Effector memory CD4-positive, alpha-beta T cell (primary cell): Measurements from ENCODE around the gene SLC7A10.

Experiments used
- DNase-seq, 3 donors: peaks; one replicate each; pipeline ENCODE4 v3.0.0-alpha.2; 2020
- H3K27ac ChIP-seq: 2 replicates; pipeline ENCODE4 v1.7.0; 2013; ENCODE audit warnings: mild to moderate bottlenecking, low read length, moderate library complexity; ENCODE audit not compliant: insufficient read depth, poor library complexity, severe bottlenecking
- H3K27me3 ChIP-seq: replicated peaks from 2 replicates; pipeline ENCODE4 v1.7.0; 2013; ENCODE audit warnings: mild to moderate bottlenecking, low read length; ENCODE audit not compliant: insufficient read depth, control insufficient read depth, poor library complexity, severe bottlenecking
- H3K36me3 ChIP-seq: 2 replicates; pipeline ENCODE4 v1.7.0; 2013; ENCODE audit warnings: mild to moderate bottlenecking, low read length, moderate library complexity; ENCODE audit not compliant: control insufficient read depth, insufficient read depth
- H3K4me1 ChIP-seq: 2 replicates; pipeline ENCODE4 v1.7.0; 2013; ENCODE audit warnings: low read length, mild to moderate bottlenecking; ENCODE audit not compliant: control insufficient read depth, insufficient read depth, poor library complexity, severe bottlenecking
- H3K4me3 ChIP-seq: 2 replicates; pipeline ENCODE4 v1.7.0; 2013; ENCODE audit warnings: low read length, low read depth, mild to moderate bottlenecking; ENCODE audit not compliant: insufficient read depth, poor library complexity, severe bottlenecking
- H3K9me3 ChIP-seq: 2 replicates; pipeline ENCODE4 v1.7.0; 2013; ENCODE audit warnings: mild to moderate bottlenecking, low read length, moderate library complexity; ENCODE audit not compliant: control insufficient read depth

SLC7A10 gene

DNA sequence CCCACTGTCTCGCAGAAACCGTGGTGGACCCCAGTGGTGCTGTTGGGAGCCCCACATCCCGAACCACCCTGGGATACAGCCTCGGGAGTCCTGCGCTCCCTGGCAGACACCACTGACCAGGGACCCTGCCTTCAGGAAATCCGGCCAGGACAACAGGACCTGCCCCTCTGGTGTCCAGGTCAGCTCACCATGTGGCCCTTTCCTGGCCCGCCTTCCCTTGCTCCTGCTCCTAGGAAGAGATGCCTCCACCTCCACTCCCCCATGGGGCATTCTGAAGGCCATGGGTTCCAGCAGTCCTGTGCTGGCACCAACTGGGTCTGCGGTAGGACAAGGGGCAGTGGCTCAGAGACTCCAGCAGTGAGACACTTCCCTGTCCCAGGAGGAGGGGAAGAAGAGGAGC is 22.5 kb upstream of the SLC7A10 start:
- no peak overlapping the region for H3K4me3 ChIP-seq
- no peaks in the 10 kb centered on the region for H3K4me1 ChIP-seq
- no peak for DNase-seq
- no peaks in the 10 kb centered on the region for H3K27me3 ChIP-seq
- H3K27ac ChIP-seq, result no peak overlapping the region
- H3K9me3 ChIP-seq, result no peaks in the 10 kb centered on the region
- no peaks in the 10 kb centered on the region for H3K36me3 ChIP-seq

DNA sequence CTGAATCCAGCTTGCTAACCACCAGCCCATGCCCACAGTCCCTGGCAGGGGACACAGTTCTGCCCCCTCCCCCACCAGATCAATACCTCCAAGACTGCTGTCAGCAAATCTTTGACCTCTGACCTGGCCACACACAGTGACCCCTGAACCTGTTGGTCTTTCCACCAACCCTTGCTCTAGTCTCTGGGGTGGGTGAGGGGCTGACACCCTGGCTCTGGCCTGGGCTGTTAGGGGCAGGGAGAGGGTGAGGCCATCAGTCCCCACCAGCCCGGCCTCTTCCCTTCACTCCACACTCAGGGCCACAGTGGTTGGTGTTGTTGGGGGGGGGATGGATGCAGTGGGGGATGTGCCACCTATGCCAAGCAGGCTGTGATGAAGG is 21.8 kb upstream of the SLC7A10 start:
- no peak for DNase-seq
- Histone ChIP-seq H3K4me1 (no peaks in the 10 kb centered on the region), H3K36me3 (no peaks in the 10 kb centered on the region), H3K4me3 (no peak overlapping the region), H3K27me3 (no peaks in the 10 kb centered on the region), H3K27ac (no peak overlapping the region), H3K9me3 (no peaks in the 10 kb centered on the region)

DNA sequence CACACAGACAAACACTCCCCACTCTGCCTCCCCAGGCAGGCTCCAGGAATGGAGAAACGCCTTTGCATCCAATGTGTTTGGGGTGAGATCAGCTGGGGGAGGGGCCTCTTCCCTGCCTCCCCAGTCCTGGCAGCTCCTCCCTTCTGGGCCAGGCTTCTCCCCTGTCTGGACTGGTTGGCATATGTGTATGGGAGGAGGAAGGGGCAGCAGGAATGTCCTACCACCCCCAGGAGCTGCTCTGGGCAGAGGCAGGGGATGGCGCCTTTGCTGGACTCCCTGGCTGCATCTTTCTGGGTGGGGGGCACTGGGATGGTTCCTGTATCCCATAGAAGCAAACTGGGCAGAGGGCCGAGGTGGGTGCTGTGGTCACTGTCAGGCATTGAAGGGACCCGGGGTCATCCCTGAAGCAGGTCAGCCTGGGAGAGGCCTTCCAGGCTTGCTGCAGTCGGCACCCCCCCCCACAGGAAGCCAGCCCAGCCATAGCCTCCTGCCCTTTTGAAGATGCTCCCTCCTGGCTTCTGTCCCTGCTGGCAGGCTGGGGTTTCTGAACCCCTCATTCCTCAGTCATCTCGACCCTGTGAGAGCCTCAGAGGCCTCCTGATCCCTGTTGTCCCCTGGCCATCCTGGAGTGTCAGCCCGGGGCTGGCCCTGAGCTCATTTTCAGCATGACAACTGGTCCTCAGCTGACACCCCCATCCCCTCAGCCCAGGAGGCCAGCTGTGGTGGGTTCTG is 21.2 kb upstream of the SLC7A10 start:
- no peaks in the 10 kb centered on the region for H3K36me3 ChIP-seq

DNA sequence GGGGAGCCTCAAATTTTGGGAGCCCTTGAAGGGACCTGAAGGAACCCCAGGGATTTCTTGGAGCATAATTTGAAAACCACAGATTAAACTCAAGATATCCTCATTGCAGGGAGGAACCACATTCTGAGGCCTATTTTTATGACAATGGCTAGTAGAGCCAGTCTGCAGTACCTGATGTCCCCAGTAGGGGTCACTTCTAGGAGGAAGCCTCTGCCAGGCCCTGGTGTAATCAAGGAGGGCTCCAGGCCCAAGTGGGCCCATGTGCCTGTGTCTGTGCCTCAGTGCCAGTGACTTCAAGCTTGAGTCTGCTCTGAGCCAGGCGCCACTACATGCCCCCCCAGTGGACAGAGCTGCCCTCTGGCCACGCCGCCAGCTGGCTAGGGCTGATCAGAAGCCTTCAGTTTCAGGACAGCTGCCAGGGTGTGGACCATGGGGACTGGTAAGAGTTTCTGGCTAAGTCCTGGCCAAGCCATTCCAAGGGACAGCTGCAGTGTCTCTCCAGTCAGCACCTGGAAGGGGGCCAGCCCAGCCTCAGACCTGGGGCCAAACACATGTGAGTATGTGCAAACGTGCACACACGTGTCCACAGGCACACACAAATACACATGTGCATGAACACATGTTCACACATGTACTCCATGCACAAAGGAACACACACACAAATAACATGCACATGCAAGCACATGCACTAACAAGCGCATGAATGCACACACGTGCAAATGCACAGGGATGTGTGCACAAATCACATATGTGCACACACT is 20.5 kb upstream of the SLC7A10 start:
- no peak for DNase-seq
- Histone ChIP-seq H3K4me3 (no peak overlapping the region), H3K36me3 (no peaks in the 10 kb centered on the region), H3K4me1 (peaks cover 4% of the 10 kb centered on the region), H3K9me3 (no peaks in the 10 kb centered on the region), H3K27me3 (no peaks in the 10 kb centered on the region), H3K27ac (no peak overlapping the region)

More for the DNA sequence above, 21.2 kb upstream of the SLC7A10 start:
- no peak for DNase-seq
- H3K27me3 ChIP-seq, result no peaks in the 10 kb centered on the region
- H3K4me1 ChIP-seq, result no peaks in the 10 kb centered on the region
- H3K4me3 ChIP-seq, result no peak overlapping the region
- H3K27ac ChIP-seq, result no peak overlapping the region
- H3K9me3 ChIP-seq, result no peaks in the 10 kb centered on the region

DNA sequence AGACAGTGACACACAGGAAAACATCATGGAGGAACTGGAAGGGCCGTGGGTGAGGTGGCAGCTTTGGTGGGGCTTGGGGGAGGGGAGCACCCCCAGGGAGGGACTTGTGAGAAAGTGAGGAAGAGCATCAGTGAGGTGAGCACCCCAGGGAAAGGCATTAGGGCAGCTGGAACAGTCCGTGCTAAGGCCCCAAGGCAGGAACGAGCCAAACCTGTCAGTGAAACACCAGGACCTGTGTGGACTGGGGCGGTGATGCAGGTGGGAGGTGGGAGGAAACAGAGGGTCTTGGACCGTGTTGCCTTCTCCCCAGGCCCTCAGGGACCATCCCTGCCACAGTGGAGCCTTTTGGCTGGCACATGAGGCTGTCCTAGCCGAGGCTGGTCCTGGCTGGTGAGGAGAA is 17.3 kb upstream of the SLC7A10 start:
- DNase-seq, result no peak
- Histone ChIP-seq H3K4me3 (no peak overlapping the region), H3K27ac (no peak overlapping the region), H3K27me3 (no peaks in the 10 kb centered on the region), H3K4me1 (peaks cover 4% of the 10 kb centered on the region), H3K36me3 (no peaks in the 10 kb centered on the region), H3K9me3 (no peaks in the 10 kb centered on the region)

DNA sequence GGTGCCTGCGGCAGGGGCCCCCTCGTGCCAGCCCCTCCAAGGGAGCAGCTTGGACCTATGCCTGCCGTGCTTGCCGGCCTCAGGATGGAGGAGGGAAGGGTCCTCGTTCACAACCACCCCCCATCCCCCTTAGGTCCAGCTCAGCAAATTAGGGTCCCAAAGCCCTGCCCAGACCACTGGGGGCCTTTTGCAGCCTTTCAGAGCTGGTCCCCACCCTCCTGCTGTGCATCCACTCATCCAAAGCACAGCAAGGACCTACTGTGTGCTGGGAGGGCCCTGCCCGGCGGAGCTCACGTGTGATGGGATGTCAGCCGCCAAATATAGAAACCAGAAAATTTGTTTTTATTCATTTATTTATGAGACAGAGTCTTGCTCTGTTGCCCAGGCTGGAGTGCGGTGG is 16.5 kb upstream of the SLC7A10 start:
- Histone ChIP-seq H3K27me3 (no peaks in the 10 kb centered on the region), H3K36me3 (no peaks in the 10 kb centered on the region), H3K27ac (no peak overlapping the region), H3K9me3 (no peaks in the 10 kb centered on the region), H3K4me1 (peaks cover 4% of the 10 kb centered on the region), H3K4me3 (no peak overlapping the region)
- DNase-seq, result no peak

DNA sequence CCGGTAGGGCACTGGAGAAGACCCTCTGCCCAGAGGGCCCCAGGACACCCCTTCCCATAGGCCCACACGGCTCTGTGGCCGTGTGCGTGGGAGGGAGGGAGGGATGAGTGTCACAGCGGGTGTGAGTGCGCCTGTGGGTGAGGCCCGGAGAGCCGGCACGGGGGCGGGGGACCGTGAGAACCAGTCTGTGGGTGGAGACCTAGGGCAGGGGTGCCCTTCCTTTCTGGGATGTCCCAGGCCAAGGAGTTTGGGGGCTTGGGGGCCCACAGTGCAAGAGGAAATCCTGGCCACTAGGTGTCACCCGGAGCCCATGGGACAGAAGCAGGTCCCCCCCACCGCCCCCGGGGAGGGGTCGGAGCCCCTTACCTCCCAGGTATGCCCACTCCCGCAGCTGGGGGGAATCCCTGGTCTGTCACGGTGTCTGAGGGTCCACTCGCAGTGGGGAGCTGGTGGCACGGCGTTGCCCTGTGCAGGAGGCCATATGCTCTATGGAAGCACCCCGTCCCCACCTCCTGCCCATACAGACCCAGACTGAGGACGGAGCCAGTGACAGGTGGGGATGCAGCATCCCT is 16.0 kb upstream of the SLC7A10 start:
- Histone ChIP-seq H3K4me3 (no peak overlapping the region), H3K27me3 (no peaks in the 10 kb centered on the region), H3K36me3 (no peaks in the 10 kb centered on the region), H3K27ac (no peak overlapping the region), H3K4me1 (peaks cover 4% of the 10 kb centered on the region), H3K9me3 (no peaks in the 10 kb centered on the region)
- no peak for DNase-seq

DNA sequence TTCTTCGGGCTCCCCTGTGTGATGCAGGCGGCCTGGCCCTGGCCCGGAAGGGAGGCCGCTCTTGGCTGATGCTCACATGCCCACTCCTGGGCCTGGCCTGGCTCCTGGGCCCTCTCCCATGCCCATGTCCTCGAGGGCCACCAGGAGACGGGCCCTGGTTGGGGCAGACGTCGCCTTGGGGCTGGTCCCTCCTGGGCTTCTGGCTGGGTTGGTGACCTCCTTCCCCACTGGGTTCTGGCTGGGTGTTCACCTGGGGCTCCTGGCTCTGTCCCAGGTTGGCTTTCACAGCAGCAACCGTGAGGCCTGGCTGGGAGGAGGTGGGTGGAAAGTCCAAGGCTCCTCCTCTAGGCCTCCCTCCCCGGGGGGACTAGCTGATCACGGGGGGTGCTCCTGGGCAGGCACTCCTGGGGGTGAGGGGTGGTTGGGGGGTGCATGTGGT is 15.5 kb upstream of the SLC7A10 start:
- Histone ChIP-seq H3K9me3 (no peaks in the 10 kb centered on the region), H3K27me3 (no peaks in the 10 kb centered on the region), H3K4me1 (peaks cover 4% of the 10 kb centered on the region), H3K36me3 (no peaks in the 10 kb centered on the region), H3K27ac (no peak overlapping the region), H3K4me3 (no peak overlapping the region)
- no peak for DNase-seq

DNA sequence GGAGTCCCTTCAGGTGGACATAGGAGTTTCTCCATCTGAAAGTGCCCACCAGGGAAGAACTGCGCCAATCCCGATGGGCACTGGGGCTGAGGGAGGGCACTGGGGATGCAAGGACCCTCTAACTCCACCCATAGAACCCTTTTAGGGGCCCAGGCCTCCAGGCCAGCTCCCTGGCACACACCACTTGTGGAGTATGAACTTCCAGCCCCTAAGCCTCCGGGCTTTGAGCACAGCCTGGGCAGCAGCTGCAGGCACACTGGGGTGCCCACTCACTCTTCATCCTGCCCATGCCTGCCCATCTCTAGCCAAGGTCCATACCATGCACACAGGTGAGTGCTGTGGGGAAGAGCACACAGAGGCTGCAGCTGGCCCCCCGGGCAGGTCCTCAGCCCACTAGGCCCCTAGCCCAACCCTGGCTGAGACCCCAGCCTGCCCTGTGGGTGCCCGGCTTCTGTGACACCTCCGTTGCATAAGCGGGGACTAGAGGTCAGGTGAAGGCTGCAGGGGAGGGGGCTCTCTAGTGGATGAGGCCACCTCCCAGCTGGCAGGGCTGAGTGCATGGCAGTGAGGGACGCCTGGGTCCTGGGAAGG is 14.6 kb upstream of the SLC7A10 start:
- DNase-seq, result no peak
- peaks cover 7% of the 10 kb centered on the region for H3K4me1 ChIP-seq
- no peaks in the 10 kb centered on the region for H3K36me3 ChIP-seq
- no peaks in the 10 kb centered on the region for H3K27me3 ChIP-seq
- no peak overlapping the region for H3K4me3 ChIP-seq
- no peak overlapping the region for H3K27ac ChIP-seq
- H3K9me3 ChIP-seq, result no peaks in the 10 kb centered on the region
